Left lung (tissue), 10 donors: ENCODE data around the gene PKD1. TPM values are rescaled to one million over a fixed set of nuclear protein-coding genes. Genes with fewer than 3 reads are reported as not detected.

Source experiments
- ATAC-seq: fragments of 200-7000 bp; cut with Tn5 transposase; one replicate; pipeline ENCODE4 v1.9.1; 2020; ENCODE audit warnings: moderate library complexity
- DNase-seq, 4 donors: peaks; one replicate each; pipeline ENCODE4 v3.0.0-alpha.2; 2013 to 2020
- H3K27ac ChIP-seq, 2 donors: fragments of 200-600 bp; sonication (generic) in 1 of 2; one replicate each; pipeline versions ENCODE4 v1.5.0 to v1.8.0; 2020 to 2021
- H3K27me3 ChIP-seq, 2 donors: fragments of 200-600 bp; sonication (generic) in 1 of 2; one replicate each; pipeline versions ENCODE4 v1.5.0 to v1.8.0; 2020 to 2021
- H3K36me3 ChIP-seq, 2 donors: fragments of 200-600 bp; sonication (generic) in 1 of 2; one replicate each; pipeline versions ENCODE4 v1.5.0 to v1.8.0; 2020 to 2021
- H3K4me1 ChIP-seq, 2 donors: fragments of 200-600 bp; one replicate each; pipeline ENCODE4 v1.8.0; 2021
- H3K4me3 ChIP-seq, 2 donors: fragments of 200-600 bp; sonication (generic) in 1 of 2; one replicate each; pipeline versions ENCODE4 v1.5.0 to v1.8.0; 2020 to 2021; ENCODE audit warnings: mild to moderate bottlenecking in 1 of 2
- H3K9me3 ChIP-seq, 2 donors: fragments of 200-600 bp; sonication (generic) in 1 of 2; one replicate each; pipeline versions ENCODE4 v1.5.0 to v1.8.0; 2020 to 2021
- intact Hi-C, 2 donors: fragments of 100-400 bp; cut with DNase I; formaldehyde crosslinking; loops; one replicate each; pipeline versions ENCODE4 v1.11.2 to v1.14.2; 2022
- polyA plus RNA-seq, 6 donors: library from polyadenylated mRNA; unstranded; fragments of 120-200 nt; gene quantifications; one replicate each; pipeline ENCODE4 v1.2.1, GENCODE V29; 2013; ENCODE audit not compliant: insufficient read length in 6 of 6
- total RNA-seq, 2 donors: library from RNA; stranded (reverse); fragmentation: NEBNext Ultra II Directional; extraction: Animal tissue kit (Norgen Biotek cat#: 25700); gene quantifications; one replicate each; pipeline ENCODE4 v1.2.1, GENCODE V29; 2021
- TF ChIP-seq, protein P1 (sequence below), 2 donors: fragments of 200-600 bp; sonication (generic) in 1 of 2; IDR thresholded peaks; one replicate each; pipeline versions ENCODE4 v1.5.0 to v1.8.0; 2021; ENCODE audit warnings: antibody characterized with exemption in 2 of 2
- donor health status: DM: no; HTN: yes; CAD: no.
- donor health status: DM: no; HTN: no; CAD: no.

The PKD1 gene
- total and polyA plus RNA-seq, 8 donors, result 63.2 to 165 (median 101) TPM

DNA sequence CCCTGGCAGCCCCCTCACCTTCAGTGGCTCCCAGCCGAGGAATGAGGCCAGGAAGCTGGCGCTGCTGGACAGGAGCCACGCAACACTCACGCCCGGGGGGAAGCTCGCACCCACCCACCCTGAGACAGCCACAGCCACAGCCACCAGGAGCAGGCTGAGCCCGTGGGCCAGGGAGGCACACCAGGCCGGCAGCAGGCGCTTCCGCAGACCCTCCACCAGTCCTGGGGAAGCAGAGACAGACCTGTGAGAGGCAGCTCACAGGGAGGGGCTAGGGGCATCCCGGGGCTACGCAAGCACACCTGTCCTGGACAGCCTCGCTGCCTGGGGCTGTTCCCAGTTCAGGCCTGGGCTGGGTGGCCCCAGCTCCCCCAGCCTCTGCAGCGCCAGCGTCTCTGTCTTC is 41.9 kb downstream of the PKD1 start:
- intact Hi-C loops, result no loop called here
- ATAC-seq, result no peak
- Histone ChIP-seq H3K36me3 (peaks cover 0 to 82% of the 10 kb centered on the region in 2 donors), H3K27me3 (no peaks in the 10 kb centered on the region), H3K9me3 (no peaks in the 10 kb centered on the region), H3K27ac (no peak overlapping the region), H3K4me1 (peaks cover 0 to 7% of the 10 kb centered on the region in 2 donors), H3K4me3 (no peak overlapping the region)
- TF ChIP-seq, protein P1, sequence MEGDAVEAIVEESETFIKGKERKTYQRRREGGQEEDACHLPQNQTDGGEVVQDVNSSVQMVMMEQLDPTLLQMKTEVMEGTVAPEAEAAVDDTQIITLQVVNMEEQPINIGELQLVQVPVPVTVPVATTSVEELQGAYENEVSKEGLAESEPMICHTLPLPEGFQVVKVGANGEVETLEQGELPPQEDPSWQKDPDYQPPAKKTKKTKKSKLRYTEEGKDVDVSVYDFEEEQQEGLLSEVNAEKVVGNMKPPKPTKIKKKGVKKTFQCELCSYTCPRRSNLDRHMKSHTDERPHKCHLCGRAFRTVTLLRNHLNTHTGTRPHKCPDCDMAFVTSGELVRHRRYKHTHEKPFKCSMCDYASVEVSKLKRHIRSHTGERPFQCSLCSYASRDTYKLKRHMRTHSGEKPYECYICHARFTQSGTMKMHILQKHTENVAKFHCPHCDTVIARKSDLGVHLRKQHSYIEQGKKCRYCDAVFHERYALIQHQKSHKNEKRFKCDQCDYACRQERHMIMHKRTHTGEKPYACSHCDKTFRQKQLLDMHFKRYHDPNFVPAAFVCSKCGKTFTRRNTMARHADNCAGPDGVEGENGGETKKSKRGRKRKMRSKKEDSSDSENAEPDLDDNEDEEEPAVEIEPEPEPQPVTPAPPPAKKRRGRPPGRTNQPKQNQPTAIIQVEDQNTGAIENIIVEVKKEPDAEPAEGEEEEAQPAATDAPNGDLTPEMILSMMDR (IDR thresholded peaks at IDR 0.05), result no peak
- no peak for DNase-seq

- H3K27ac ChIP-seq, result no peak overlapping the region
- H3K4me1 ChIP-seq, result peaks cover 0 to 7% of the 10 kb centered on the region in 2 donors
- no peaks in the 10 kb centered on the region for H3K9me3 ChIP-seq
- intact Hi-C loops, result no loop called here
- H3K27me3 ChIP-seq, result no peaks in the 10 kb centered on the region
- H3K36me3 ChIP-seq, result peaks cover 0 to 90% of the 10 kb centered on the region in 2 donors
- DNase-seq, result no peak
- TF ChIP-seq, protein P1 (IDR thresholded peaks at IDR 0.05), result no peak
- H3K4me3 ChIP-seq, result no peak overlapping the region
- ATAC-seq, result no peak
Observed at GRCh38 chr16:2092866-2093265, 42.8 kb downstream of the PKD1 start.

GRCh38 chr16:2092256-2092620 is 43.5 kb downstream of the PKD1 start:
- H3K4me1 ChIP-seq, result peaks cover 0 to 7% of the 10 kb centered on the region in 2 donors
- H3K4me3 ChIP-seq, result no peak overlapping the region
- intact Hi-C loops, result no loop called here
- no peak for DNase-seq
- no peak for ATAC-seq
- H3K36me3 ChIP-seq, result peaks cover 0 to 91% of the 10 kb centered on the region in 2 donors
- TF ChIP-seq, protein P1 (IDR thresholded peaks at IDR 0.05), result no peak
- H3K27ac ChIP-seq, result no peak overlapping the region
- H3K27me3 ChIP-seq, result no peaks in the 10 kb centered on the region
- no peaks in the 10 kb centered on the region for H3K9me3 ChIP-seq

GRCh38 chr16:2091547-2092255 is 44.0 kb downstream of the PKD1 start:
- DNase-seq, result no peak
- Histone ChIP-seq H3K27me3 (no peaks in the 10 kb centered on the region), H3K36me3 (peaks cover 0 to 91% of the 10 kb centered on the region in 2 donors), H3K4me3 (peak overlapping the region in 1 of 2 donors; percentile 14), H3K27ac (peak overlapping the region in 1 of 2 donors; percentile 64), H3K9me3 (no peaks in the 10 kb centered on the region), H3K4me1 (peaks cover 0 to 7% of the 10 kb centered on the region in 2 donors)
- TF ChIP-seq, protein P1 (IDR thresholded peaks at IDR 0.05), result no peak
- intact Hi-C loops, result no loop called here
- no peak for ATAC-seq

GRCh38 chr16:2090777-2091546 is 44.7 kb downstream of the PKD1 start:
- TF ChIP-seq, protein P1 (IDR thresholded peaks at IDR 0.05), result no peak
- H3K36me3 ChIP-seq, result peaks cover 0 to 91% of the 10 kb centered on the region in 2 donors
- H3K27ac ChIP-seq, result peak overlapping the region in 1 of 2 donors; percentile 64
- H3K4me1 ChIP-seq, result peaks cover 0 to 7% of the 10 kb centered on the region in 2 donors
- H3K9me3 ChIP-seq, result no peaks in the 10 kb centered on the region
- H3K4me3 ChIP-seq, result peak overlapping the region in 1 of 2 donors; percentile 14
- no peaks in the 10 kb centered on the region for H3K27me3 ChIP-seq
- ATAC-seq, result peak; percentile 88
- intact Hi-C loops, result no loop called here
- peak in 3 of 4 donors; percentile 75 to 92 (median 76) for DNase-seq
